GM10266 (cell line): Measurements from ENCODE around the gene FSD2.

Experiments
- DNase-seq: peaks from one replicate; pipeline ENCODE4 v3.0.0; 2012; ENCODE audit errors: extremely low spot score
- CTCF ChIP-seq: IDR thresholded peaks from 2 replicates; pipeline ENCODE4 v1.5.1; 2012; ENCODE audit warnings: mild to moderate bottlenecking, low read depth; ENCODE audit not compliant: control insufficient read depth, insufficient read depth; ENCODE audit errors: missing control alignments

The FSD2 gene

DNA sequence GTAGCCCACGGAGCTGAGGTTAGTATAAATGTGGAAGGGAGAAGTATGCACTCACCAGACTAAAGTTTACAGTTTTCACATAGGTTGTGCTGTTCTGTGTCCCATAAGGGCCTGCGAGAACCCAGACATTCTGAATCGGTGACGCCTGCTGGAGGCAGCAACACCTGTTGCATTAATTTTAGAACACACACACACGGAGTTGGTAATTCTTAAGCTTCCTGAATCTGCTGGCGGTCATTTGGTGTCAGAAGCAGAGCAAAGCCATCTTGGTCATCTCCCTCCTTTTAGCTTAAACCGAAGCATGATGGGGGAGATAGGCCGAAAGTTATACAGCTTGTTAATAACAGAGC lies 55.1 kb downstream of the FSD2 start:
- TF ChIP-seq CTCF = no peak
- peak; percentile 12 for DNase-seq

- DNase-seq = peak; percentile 82
- TF ChIP-seq CTCF = no peak
Measured at GRCh38 chr15:82749951-82750830, 55.7 kb downstream of the FSD2 start.

DNA sequence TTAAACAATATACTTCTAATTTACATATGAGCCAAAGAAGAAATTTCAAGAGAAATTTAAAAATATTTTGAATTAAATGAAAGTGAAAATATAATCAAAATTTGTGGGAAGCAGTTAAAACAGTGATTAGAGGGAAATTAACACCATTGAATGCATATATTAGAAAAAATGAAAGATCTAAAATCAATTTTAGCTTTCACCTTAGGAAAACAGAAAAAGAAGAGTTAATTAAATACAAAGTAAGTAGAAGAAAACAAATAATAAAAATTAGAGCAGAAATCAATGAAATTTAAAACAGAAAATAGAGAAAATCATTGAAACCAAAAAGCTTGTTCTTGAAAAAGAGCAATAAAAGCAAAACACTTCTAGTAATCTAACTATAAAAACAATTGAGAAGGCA lies 57.6 kb downstream of the FSD2 start:
- TF ChIP-seq CTCF = no peak
- no peak for DNase-seq

- no peak for DNase-seq
- TF ChIP-seq CTCF = no peak
Measured at GRCh38 chr15:82743810-82744209, 62.1 kb downstream of the FSD2 start.

DNA sequence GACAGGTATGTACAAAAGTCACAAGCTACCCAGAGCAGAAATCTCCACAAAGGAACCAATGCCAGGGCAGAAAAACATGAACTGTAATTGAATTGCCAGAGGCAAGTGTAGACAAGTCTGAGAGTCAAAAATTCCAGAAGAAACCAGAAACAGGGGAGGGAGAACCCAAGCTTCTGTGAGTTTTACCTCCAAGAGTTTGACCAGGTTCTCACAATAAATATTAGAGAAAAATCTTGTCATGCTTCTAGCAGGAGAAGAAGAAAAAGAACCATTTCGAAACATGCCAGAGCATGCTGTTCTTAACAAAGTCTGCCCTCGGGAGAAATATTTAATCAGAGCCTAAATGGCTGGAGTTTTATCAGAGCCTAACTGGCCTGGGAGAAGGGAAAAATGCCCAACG lies 63.7 kb downstream of the FSD2 start:
- no peak for DNase-seq
- no peak for TF ChIP-seq CTCF

DNA sequence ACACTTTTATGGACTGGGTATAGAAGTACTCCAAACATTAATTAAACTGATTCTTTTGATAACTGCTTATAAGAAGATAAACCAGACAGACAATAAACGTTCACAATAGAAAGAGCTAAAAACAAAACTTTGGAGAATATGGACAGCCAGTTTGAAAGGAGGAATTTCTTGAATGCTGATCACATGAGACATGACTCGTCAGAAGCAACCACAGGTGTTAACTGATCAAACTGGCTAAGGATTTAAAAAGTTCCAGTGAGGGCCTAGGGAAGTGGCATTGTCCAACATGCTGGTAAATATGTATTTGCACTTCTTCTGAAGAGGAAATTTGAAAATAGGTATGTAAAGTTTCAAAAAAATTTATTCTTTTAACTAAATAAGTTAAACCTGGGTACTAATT lies 66.8 kb downstream of the FSD2 start:
- DNase-seq = no peak
- no peak for TF ChIP-seq CTCF

GRCh38 chr15:82737975-82738374 lies 67.9 kb downstream of the FSD2 start:
- no peak for TF ChIP-seq CTCF
- no peak for DNase-seq
